Measurements from ENCODE around the gene SERPINE1.
A peak's percentile ranks its signal among the peaks of the same experiment; 100 is the strongest.

SERPINE1 gene

GRCh38 chr7:101133621-101134398 lies 6.9 kb downstream of the SERPINE1 start:
- peaks cover 35% of the 10 kb centered on the region for H3K4me1 ChIP-seq
- H3K27me3 ChIP-seq: peaks cover 4% of the 10 kb centered on the region; the same call in 1 of the 2 replicates
- H3K27ac ChIP-seq: no peak overlapping the region
- H3K9ac ChIP-seq: no peak overlapping the region
- TF ChIP-seq Cebpa-rat (IDR thresholded peaks at IDR 0.05): no peak
- peak overlapping the region; percentile 14; the same call in 1 of the 2 replicates for H3K4me2 ChIP-seq
- no peaks in the 10 kb centered on the region for H3K9me3 ChIP-seq
- no peaks in the 10 kb centered on the region for H4K20me1 ChIP-seq
- no peaks in the 10 kb centered on the region for H3K36me3 ChIP-seq
- H3K4me3 ChIP-seq: no peak overlapping the region

GRCh38 chr7:101134399-101134980 lies 7.6 kb downstream of the SERPINE1 start:
- peak overlapping the region; percentile 14; the same call in 1 of the 2 replicates for H3K4me2 ChIP-seq
- H3K9me3 ChIP-seq: no peaks in the 10 kb centered on the region
- peaks cover 4% of the 10 kb centered on the region; the same call in 1 of the 2 replicates for H3K27me3 ChIP-seq
- H3K27ac ChIP-seq: no peak overlapping the region
- TF ChIP-seq Cebpa-rat (IDR thresholded peaks at IDR 0.05): no peak
- peaks cover 42% of the 10 kb centered on the region for H3K4me1 ChIP-seq
- H3K4me3 ChIP-seq: no peak overlapping the region
- H3K9ac ChIP-seq: no peak overlapping the region
- no peaks in the 10 kb centered on the region for H4K20me1 ChIP-seq
- H3K36me3 ChIP-seq: no peaks in the 10 kb centered on the region

GRCh38 chr7:101137651-101138212 lies 10.8 kb downstream of the SERPINE1 start:
- Histone ChIP-seq H3K27ac (no peak overlapping the region), H4K20me1 (no peaks in the 10 kb centered on the region), H3K9me3 (no peaks in the 10 kb centered on the region), H3K36me3 (no peaks in the 10 kb centered on the region), H3K9ac (no peak overlapping the region), H3K4me2 (peak overlapping the region; percentile 65), H3K27me3 (peaks cover 4% of the 10 kb centered on the region; the same call in 1 of the 2 replicates), H3K4me1 (peaks cover 62% of the 10 kb centered on the region), H3K4me3 (no peak overlapping the region)
- TF ChIP-seq Cebpa-rat (IDR thresholded peaks at IDR 0.05): no peak

GRCh38 chr7:101138213-101138870 lies 11.4 kb downstream of the SERPINE1 start:
- peaks cover 68% of the 10 kb centered on the region for H3K4me1 ChIP-seq
- peak overlapping the region; percentile 65 for H3K4me2 ChIP-seq

GRCh38 chr7:101140339-101140699 lies 13.4 kb downstream of the SERPINE1 start:
- TF ChIP-seq Cebpa-rat (IDR thresholded peaks at IDR 0.05): no peak
- Histone ChIP-seq H3K27me3 (no peaks in the 10 kb centered on the region), H3K4me3 (no peak overlapping the region), H3K4me2 (peak overlapping the region; percentile 67), H3K4me1 (peaks cover 79% of the 10 kb centered on the region), H3K27ac (peak overlapping the region; percentile 21; the same call in 1 of the 2 replicates), H3K9ac (0 out of 2 replicates have a peak overlapping the region, but pooled peaks have one; percentile 1), H3K9me3 (no peaks in the 10 kb centered on the region), H4K20me1 (no peaks in the 10 kb centered on the region), H3K36me3 (no peaks in the 10 kb centered on the region)

More at GRCh38 chr7:101138213-101138870, 11.4 kb downstream of the SERPINE1 start:
- Histone ChIP-seq H3K36me3 (no peaks in the 10 kb centered on the region), H4K20me1 (no peaks in the 10 kb centered on the region), H3K9ac (no peak overlapping the region), H3K27ac (no peak overlapping the region), H3K9me3 (no peaks in the 10 kb centered on the region), H3K27me3 (peaks cover 4% of the 10 kb centered on the region; the same call in 1 of the 2 replicates), H3K4me3 (no peak overlapping the region)
- TF ChIP-seq Cebpa-rat (IDR thresholded peaks at IDR 0.05): no peak

- Histone ChIP-seq H3K9ac (0 out of 2 replicates have a peak overlapping the region, but pooled peaks have one; percentile 1), H3K27ac (peak overlapping the region; percentile 21; the same call in 1 of the 2 replicates), H3K27me3 (no peaks in the 10 kb centered on the region), H4K20me1 (no peaks in the 10 kb centered on the region), H3K4me3 (no peak overlapping the region), H3K4me1 (peaks cover 77% of the 10 kb centered on the region), H3K9me3 (no peaks in the 10 kb centered on the region), H3K4me2 (peak overlapping the region; percentile 67), H3K36me3 (no peaks in the 10 kb centered on the region)
- TF ChIP-seq Cebpa-rat (IDR thresholded peaks at IDR 0.05): no peak
These were observed 14.0 kb downstream of the SERPINE1 start for GRCh38 chr7:101140746-101141382.

GRCh38 chr7:101151908-101152651 lies 25.2 kb downstream of the SERPINE1 start:
- TF ChIP-seq Cebpa-rat (IDR thresholded peaks at IDR 0.05): no peak

GRCh38 chr7:101153969-101154692 lies 27.2 kb downstream of the SERPINE1 start, which contains the start of gene AP1S1:
Gene AP1S1 (plus strand): TSS chr7:101154476. CDS start chr7:101154515, 39 bp downstream.
- H3K4me2 ChIP-seq: peak within 1 kb of the TSS; percentile 98
- peaks cover 36% of the 10 kb centered on the region for H3K4me1 ChIP-seq
- TF ChIP-seq Cebpa-rat (IDR thresholded peaks at IDR 0.05): no peak
- H4K20me1 ChIP-seq: no peaks in the 10 kb centered on the region
- peak within 1 kb of the TSS; percentile 83 for H3K4me3 ChIP-seq
- H3K9me3 ChIP-seq: no peaks in the 10 kb centered on the region
- H3K36me3 ChIP-seq: peaks cover 28% of the 10 kb centered on the region
- peak within 1 kb of the TSS; percentile 86 for H3K27ac ChIP-seq
- peak within 1 kb of the TSS; percentile 87 for H3K9ac ChIP-seq
- no peaks in the 10 kb centered on the region for H3K27me3 ChIP-seq

More at GRCh38 chr7:101151908-101152651, 25.2 kb downstream of the SERPINE1 start:
- Histone ChIP-seq H3K27me3 (no peaks in the 10 kb centered on the region), H3K4me3 (no peak overlapping the region), H3K27ac (no peak overlapping the region), H3K9ac (no peak overlapping the region), H3K9me3 (no peaks in the 10 kb centered on the region), H3K4me1 (peaks cover 31% of the 10 kb centered on the region), H4K20me1 (no peaks in the 10 kb centered on the region), H3K4me2 (no peak overlapping the region), H3K36me3 (peaks cover 7% of the 10 kb centered on the region)
